ENCODE data around the gene ASIC4. TPM values are rescaled to one million over a fixed set of nuclear protein-coding genes. Genes with fewer than 3 reads are reported as not detected.

The ASIC4 gene
- total and polyA plus RNA-seq, 2 of the 13 experiments (the other 11 are each of a cell fraction or from before 2014, with no cell fraction given) = 0.03 TPM; not detected in 1

DNA sequence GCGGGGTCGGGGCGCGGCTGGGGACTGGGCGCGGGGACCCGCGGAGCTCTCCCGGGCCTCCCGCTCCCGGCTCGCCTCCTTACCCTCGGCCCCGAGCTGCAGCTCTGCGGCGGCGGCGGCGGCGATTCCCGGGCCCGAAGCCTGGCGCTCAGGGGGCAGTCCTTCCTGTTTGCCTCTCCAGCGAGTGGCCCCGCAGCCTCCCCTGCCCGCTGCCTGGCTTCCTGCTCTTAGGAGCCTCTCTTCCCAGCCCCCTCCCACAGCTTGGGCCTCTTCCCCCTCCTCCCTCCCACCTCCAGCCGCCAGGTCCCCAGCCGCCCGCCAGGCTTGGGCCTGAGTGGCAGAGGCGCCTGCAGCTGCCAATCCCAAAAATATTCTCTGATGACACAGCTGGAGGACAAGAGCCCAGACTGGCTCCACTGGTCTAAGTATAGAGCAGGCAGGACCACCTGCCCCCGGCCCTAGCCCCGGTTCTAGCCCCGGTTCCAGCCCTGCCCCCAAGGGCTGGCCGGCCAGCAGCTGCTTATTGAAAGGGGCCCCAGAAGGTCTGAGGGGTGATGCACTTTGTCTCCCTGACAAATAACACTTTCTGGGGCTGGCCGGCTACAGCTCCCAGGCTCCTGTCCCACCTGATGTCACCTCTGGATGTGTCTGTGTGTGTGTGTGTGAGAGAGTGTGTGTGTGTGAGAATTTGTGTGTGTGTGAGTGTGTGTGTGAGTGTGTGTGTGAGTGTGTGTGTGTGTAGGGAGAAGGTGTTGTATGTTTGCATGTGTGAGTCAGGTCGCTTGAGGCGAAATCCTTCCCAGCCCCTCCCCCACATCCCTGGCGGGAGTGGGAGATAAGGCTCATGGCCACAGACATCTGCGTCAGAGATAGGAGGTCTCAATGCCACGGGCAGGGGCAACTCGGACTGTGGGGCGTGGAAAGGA lies 57.3 kb downstream of the ASIC4 start, which contains the start of gene OBSL1 (continued):
- TF ChIP-seq ZNF572 (CRISPR knock-in tag; IDR thresholded peaks at IDR 0.05) = 0 out of 2 replicates have a peak, but pooled peaks have one; percentile 67
- peak; percentile 65 for TF ChIP-seq SP5 (CRISPR knock-in tag; IDR thresholded peaks at IDR 0.05; ENCODE audit: borderline replicate concordance, low read depth)
- no peak for TF ChIP-seq ZNF10 (CRISPR knock-in tag; IDR thresholded peaks at IDR 0.05; ENCODE audit: borderline replicate concordance, low read depth)
- TF ChIP-seq, protein P1, sequence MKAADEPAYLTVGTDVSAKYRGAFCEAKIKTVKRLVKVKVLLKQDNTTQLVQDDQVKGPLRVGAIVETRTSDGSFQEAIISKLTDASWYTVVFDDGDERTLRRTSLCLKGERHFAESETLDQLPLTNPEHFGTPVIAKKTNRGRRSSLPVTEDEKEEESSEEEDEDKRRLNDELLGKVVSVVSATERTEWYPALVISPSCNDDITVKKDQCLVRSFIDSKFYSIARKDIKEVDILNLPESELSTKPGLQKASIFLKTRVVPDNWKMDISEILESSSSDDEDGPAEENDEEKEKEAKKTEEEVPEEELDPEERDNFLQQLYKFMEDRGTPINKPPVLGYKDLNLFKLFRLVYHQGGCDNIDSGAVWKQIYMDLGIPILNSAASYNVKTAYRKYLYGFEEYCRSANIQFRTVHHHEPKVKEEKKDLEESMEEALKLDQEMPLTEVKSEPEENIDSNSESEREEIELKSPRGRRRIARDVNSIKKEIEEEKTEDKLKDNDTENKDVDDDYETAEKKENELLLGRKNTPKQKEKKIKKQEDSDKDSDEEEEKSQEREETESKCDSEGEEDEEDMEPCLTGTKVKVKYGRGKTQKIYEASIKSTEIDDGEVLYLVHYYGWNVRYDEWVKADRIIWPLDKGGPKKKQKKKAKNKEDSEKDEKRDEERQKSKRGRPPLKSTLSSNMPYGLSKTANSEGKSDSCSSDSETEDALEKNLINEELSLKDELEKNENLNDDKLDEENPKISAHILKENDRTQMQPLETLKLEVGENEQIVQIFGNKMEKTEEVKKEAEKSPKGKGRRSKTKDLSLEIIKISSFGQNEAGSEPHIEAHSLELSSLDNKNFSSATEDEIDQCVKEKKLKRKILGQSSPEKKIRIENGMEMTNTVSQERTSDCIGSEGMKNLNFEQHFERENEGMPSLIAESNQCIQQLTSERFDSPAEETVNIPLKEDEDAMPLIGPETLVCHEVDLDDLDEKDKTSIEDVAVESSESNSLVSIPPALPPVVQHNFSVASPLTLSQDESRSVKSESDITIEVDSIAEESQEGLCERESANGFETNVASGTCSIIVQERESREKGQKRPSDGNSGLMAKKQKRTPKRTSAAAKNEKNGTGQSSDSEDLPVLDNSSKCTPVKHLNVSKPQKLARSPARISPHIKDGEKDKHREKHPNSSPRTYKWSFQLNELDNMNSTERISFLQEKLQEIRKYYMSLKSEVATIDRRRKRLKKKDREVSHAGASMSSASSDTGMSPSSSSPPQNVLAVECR (CRISPR knock-in tag; IDR thresholded peaks at IDR 0.05; ENCODE audit: borderline replicate concordance) = peak; percentile 36; the same call in 1 of the 2 replicates
- no peak for TF ChIP-seq ELF4 (CRISPR knock-in tag; IDR thresholded peaks at IDR 0.05; ENCODE audit: borderline replicate concordance)
- no peak for TF ChIP-seq NFE2L1 (CRISPR knock-in tag; IDR thresholded peaks at IDR 0.05; ENCODE audit: borderline replicate concordance)
- TF ChIP-seq, protein P2, sequence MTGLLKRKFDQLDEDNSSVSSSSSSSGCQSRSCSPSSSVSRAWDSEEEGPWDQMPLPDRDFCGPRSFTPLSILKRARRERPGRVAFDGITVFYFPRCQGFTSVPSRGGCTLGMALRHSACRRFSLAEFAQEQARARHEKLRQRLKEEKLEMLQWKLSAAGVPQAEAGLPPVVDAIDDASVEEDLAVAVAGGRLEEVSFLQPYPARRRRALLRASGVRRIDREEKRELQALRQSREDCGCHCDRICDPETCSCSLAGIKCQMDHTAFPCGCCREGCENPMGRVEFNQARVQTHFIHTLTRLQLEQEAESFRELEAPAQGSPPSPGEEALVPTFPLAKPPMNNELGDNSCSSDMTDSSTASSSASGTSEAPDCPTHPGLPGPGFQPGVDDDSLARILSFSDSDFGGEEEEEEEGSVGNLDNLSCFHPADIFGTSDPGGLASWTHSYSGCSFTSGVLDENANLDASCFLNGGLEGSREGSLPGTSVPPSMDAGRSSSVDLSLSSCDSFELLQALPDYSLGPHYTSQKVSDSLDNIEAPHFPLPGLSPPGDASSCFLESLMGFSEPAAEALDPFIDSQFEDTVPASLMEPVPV (CRISPR knock-in tag; IDR thresholded peaks at IDR 0.05) = no peak
- peak; percentile 21; the same call in 1 of the 3 replicates for TF ChIP-seq MXI1 (IDR thresholded peaks at IDR 0.05; ENCODE audit: borderline replicate concordance, low read depth, low read length)
- TF ChIP-seq, protein P3, sequence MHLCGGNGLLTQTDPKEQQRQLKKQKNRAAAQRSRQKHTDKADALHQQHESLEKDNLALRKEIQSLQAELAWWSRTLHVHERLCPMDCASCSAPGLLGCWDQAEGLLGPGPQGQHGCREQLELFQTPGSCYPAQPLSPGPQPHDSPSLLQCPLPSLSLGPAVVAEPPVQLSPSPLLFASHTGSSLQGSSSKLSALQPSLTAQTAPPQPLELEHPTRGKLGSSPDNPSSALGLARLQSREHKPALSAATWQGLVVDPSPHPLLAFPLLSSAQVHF (CRISPR knock-in tag; IDR thresholded peaks at IDR 0.05) = no peak; the same call in 1 of the 2 replicates
- TF ChIP-seq, protein P4, sequence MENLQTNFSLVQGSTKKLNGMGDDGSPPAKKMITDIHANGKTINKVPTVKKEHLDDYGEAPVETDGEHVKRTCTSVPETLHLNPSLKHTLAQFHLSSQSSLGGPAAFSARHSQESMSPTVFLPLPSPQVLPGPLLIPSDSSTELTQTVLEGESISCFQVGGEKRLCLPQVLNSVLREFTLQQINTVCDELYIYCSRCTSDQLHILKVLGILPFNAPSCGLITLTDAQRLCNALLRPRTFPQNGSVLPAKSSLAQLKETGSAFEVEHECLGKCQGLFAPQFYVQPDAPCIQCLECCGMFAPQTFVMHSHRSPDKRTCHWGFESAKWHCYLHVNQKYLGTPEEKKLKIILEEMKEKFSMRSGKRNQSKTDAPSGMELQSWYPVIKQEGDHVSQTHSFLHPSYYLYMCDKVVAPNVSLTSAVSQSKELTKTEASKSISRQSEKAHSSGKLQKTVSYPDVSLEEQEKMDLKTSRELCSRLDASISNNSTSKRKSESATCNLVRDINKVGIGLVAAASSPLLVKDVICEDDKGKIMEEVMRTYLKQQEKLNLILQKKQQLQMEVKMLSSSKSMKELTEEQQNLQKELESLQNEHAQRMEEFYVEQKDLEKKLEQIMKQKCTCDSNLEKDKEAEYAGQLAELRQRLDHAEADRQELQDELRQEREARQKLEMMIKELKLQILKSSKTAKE (CRISPR knock-in tag; IDR thresholded peaks at IDR 0.05; ENCODE audit: borderline replicate concordance) = peak; percentile 98
- TF ChIP-seq ZNF616 (CRISPR knock-in tag; IDR thresholded peaks at IDR 0.05; ENCODE audit: low read depth) = peak; percentile 79; the same call in 1 of the 2 replicates
- no peak for TF ChIP-seq NFIC (IDR thresholded peaks at IDR 0.05; ENCODE audit: low read length)
- TF ChIP-seq POLR2G (IDR thresholded peaks at IDR 0.05; ENCODE audit: low read depth, low read length) = peak; percentile 71
- TF ChIP-seq ZNF234 (CRISPR knock-in tag; conservative IDR thresholded peaks at IDR 0.05) = no peak
- TF ChIP-seq ZSCAN9 (CRISPR knock-in tag; IDR thresholded peaks at IDR 0.05; ENCODE audit: borderline replicate concordance) = no peak
- no peak for TF ChIP-seq RNF2 (conservative IDR thresholded peaks at IDR 0.05; ENCODE audit: low read depth)
- peak; percentile 32; the same call in 1 of the 2 replicates for TF ChIP-seq KLF15 (CRISPR knock-in tag; IDR thresholded peaks at IDR 0.05; ENCODE audit: borderline replicate concordance)
- no peak for TF ChIP-seq ZC3H4 (CRISPR knock-in tag; IDR thresholded peaks at IDR 0.05; ENCODE audit: borderline replicate concordance)
- peak; percentile 69 for TF ChIP-seq ZFY (CRISPR knock-in tag; IDR thresholded peaks at IDR 0.05)
- peak; percentile 27; the same call in 1 of the 2 replicates for TF ChIP-seq FOSL1 (CRISPR knock-in tag; IDR thresholded peaks at IDR 0.05; ENCODE audit: borderline replicate concordance)

Data from HepG2 (cell line).